Measurements from ENCODE around the gene LRRC1. TPM values are rescaled to one million over a fixed set of nuclear protein-coding genes. Genes with fewer than 3 reads are reported as not detected.

The LRRC1 gene
- total RNA-seq, 1 donor from 2014 or later: 16.3 TPM

GRCh38 chr6:53877151-53877550, 82.3 kb downstream of the LRRC1 start:
- Histone ChIP-seq H3K4me3 (no peak overlapping the region), H3K27me3 (no peaks in the 10 kb centered on the region), H3K27ac (no peak overlapping the region), H3K4me1 (peaks cover 0 to 6% of the 10 kb centered on the region in 2 donors), H3K36me3 (no peaks in the 10 kb centered on the region), H3K9me3 (no peaks in the 10 kb centered on the region)
- DNase-seq (ENCODE audit: low spot score in 2 of 2): no peak
- intact Hi-C loops (cut with DNase I): no loop called here
- no peak for TF ChIP-seq CTCF (IDR thresholded peaks at IDR 0.05)

DNA sequence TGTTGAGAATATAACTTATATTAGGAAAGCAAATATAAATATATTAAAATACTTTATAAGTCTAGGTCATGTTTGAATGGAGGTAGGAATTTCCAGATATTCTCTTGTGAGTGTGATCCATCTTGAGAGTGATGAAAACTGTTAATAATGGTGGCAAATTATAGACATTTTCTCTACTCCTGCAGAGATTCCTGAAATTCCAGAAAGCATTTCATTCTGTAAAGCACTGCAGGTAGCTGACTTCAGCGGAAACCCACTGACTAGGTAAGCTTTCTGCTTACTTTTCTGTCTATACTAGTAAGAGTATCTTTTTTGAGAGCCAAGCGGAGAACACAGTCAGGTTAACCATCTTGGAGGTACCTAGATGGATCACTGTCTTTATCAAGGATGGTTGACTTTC, 84.0 kb downstream of the LRRC1 start:
- Histone ChIP-seq H3K27ac (no peak overlapping the region), H3K4me3 (no peak overlapping the region), H3K9me3 (no peaks in the 10 kb centered on the region), H3K4me1 (peaks cover 0 to 6% of the 10 kb centered on the region in 2 donors), H3K36me3 (peaks cover 0 to 8% of the 10 kb centered on the region in 2 donors), H3K27me3 (no peaks in the 10 kb centered on the region)
- intact Hi-C loops (cut with DNase I): no loop called here
- no peak for TF ChIP-seq CTCF (IDR thresholded peaks at IDR 0.05)
- DNase-seq (ENCODE audit: low spot score in 2 of 2): no peak

GRCh38 chr6:53879608-53880007, 84.8 kb downstream of the LRRC1 start:
- peaks cover 0 to 6% of the 10 kb centered on the region in 2 donors for H3K4me1 ChIP-seq
- peaks cover 0 to 13% of the 10 kb centered on the region in 2 donors for H3K36me3 ChIP-seq
- intact Hi-C loops (cut with DNase I): no loop called here
- H3K27me3 ChIP-seq: no peaks in the 10 kb centered on the region
- H3K9me3 ChIP-seq: no peaks in the 10 kb centered on the region
- no peak overlapping the region for H3K27ac ChIP-seq
- TF ChIP-seq CTCF (IDR thresholded peaks at IDR 0.05): no peak
- DNase-seq (ENCODE audit: low spot score in 2 of 2): no peak
- no peak overlapping the region for H3K4me3 ChIP-seq

DNA sequence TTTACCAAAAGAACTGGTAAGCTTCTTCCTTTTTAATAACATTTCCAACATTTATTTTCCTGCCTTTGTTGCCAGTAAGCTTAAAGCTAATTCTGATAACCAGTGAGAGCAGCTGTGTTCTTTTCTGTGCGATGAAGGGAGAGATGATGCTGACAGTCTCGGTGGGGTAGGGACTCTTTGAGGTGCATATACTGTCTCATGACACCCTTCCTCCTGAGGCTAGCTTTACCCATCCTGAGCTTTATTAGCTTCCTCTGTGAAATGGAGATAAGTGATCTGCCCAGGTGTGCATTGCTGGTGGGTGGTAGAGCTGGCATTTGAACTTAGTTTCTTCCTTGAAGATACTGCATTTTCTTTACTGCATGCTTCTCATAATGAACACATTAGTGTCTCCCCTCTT, 92.5 kb downstream of the LRRC1 start:
- no peak overlapping the region for H3K4me3 ChIP-seq
- TF ChIP-seq CTCF (IDR thresholded peaks at IDR 0.05): no peak
- no peaks in the 10 kb centered on the region for H3K9me3 ChIP-seq
- no peak overlapping the region for H3K27ac ChIP-seq
- peaks cover 0 to 13% of the 10 kb centered on the region in 2 donors for H3K36me3 ChIP-seq
- DNase-seq (ENCODE audit: low spot score in 2 of 2): no peak
- no peaks in the 10 kb centered on the region for H3K27me3 ChIP-seq
- intact Hi-C loops (cut with DNase I): no loop called here
- no peaks in the 10 kb centered on the region for H3K4me1 ChIP-seq

DNA sequence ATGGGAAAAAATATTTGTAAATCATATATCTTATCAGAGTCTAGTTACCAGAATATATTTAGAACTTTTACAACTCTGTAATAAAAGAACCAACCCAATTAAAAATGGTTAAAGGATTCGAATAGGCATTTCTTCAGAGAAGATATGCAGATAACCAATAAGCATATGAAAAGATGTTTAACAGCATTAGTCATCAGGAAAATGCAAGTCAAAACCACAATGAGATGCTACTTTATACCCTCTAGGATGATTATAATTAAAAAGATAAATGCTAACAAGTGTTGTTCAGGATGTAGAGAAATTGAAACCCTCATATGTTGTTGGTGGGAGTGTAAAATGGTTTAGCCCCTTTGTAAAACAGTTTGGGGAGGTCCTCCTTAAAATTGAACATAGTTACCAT, 94.1 kb downstream of the LRRC1 start:
- intact Hi-C loops (cut with DNase I): no loop called here
- no peak for DNase-seq (ENCODE audit: low spot score in 2 of 2)
- no peak for TF ChIP-seq CTCF (IDR thresholded peaks at IDR 0.05)

DNA sequence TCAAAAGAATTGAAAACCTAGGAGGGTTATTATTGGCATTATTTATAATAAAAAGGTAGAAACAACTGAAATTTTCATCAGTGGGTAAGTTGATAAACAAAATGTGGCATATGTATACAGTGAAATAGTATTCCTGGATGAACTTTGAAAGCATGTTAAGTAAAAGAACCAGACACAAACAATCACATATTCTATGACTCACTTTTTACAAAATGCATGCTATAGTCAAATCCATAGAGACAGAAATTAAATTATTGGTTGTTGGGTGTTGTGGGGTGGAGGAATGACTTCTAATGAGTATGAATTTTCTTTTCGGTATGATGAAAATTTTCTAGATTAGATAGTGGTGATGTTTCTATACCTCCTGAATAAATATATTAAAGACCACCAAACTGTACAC, 94.6 kb downstream of the LRRC1 start:
- Histone ChIP-seq H3K27ac (no peak overlapping the region), H3K36me3 (no peaks in the 10 kb centered on the region), H3K4me3 (no peak overlapping the region), H3K4me1 (no peaks in the 10 kb centered on the region), H3K27me3 (no peaks in the 10 kb centered on the region), H3K9me3 (no peaks in the 10 kb centered on the region)
- DNase-seq (ENCODE audit: low spot score in 2 of 2): no peak
- intact Hi-C loops (cut with DNase I): no loop called here
- TF ChIP-seq CTCF (IDR thresholded peaks at IDR 0.05): no peak

More for the DNA sequence above, 94.1 kb downstream of the LRRC1 start:
- no peaks in the 10 kb centered on the region for H3K27me3 ChIP-seq
- no peaks in the 10 kb centered on the region for H3K4me1 ChIP-seq
- H3K27ac ChIP-seq: no peak overlapping the region
- no peaks in the 10 kb centered on the region for H3K9me3 ChIP-seq
- no peak overlapping the region for H3K4me3 ChIP-seq
- peaks cover 0 to 4% of the 10 kb centered on the region in 2 donors for H3K36me3 ChIP-seq

Data from ascending aorta (tissue), 2 donors.